Measurements from ENCODE around the gene TEPSIN. TPM values are rescaled to one million over a fixed set of nuclear protein-coding genes. Genes with fewer than 3 reads are reported as not detected.

Gene TEPSIN
- total RNA-seq, 4 donors from 2014 or later, result 43.0 to 94.5 (median 55.3) TPM

GRCh38 chr17:81206657-81207056 lies 32.2 kb downstream of the TEPSIN start:
- TF ChIP-seq EP300 (IDR thresholded peaks at IDR 0.05), result no peak
- Histone ChIP-seq H3K4me3 (no peak overlapping the region), H3K36me3 (peaks cover 12% of the 10 kb centered on the region), H3K27me3 (no peaks in the 10 kb centered on the region), H3K4me1 (no peaks in the 10 kb centered on the region), H3K27ac (no peak overlapping the region), H3K9me3 (no peaks in the 10 kb centered on the region)
- WGBS, result 91% methylated on average over 12 of the region's 12 CpGs
- no peak for DNase-seq (ENCODE audit: low spot score in 2 of 2)

GRCh38 chr17:81206166-81206565 lies 32.7 kb downstream of the TEPSIN start:
- Histone ChIP-seq H3K9me3 (no peaks in the 10 kb centered on the region), H3K36me3 (peaks cover 12% of the 10 kb centered on the region), H3K4me3 (no peak overlapping the region), H3K27me3 (no peaks in the 10 kb centered on the region), H3K27ac (no peak overlapping the region), H3K4me1 (no peaks in the 10 kb centered on the region)
- no peak for TF ChIP-seq CTCF (IDR thresholded peaks at IDR 0.05)
- no peak for TF ChIP-seq POLR2AphosphoS5 (IDR thresholded peaks at IDR 0.05)
- no peak for TF ChIP-seq POLR2A (IDR thresholded peaks at IDR 0.05)
- no peak for TF ChIP-seq EP300 (IDR thresholded peaks at IDR 0.05)
- no peak for DNase-seq (ENCODE audit: low spot score in 2 of 2)
- 78% methylated on average over 4 of the region's 4 CpGs for WGBS

GRCh38 chr17:81204578-81204977 lies 34.3 kb downstream of the TEPSIN start:
- peaks cover 12% of the 10 kb centered on the region for H3K36me3 ChIP-seq
- H3K9me3 ChIP-seq, result no peaks in the 10 kb centered on the region
- 38% methylated on average over 3 of the region's 10 CpGs for WGBS
- DNase-seq (ENCODE audit: low spot score in 2 of 2), result no peak
- no peak for TF ChIP-seq CTCF (IDR thresholded peaks at IDR 0.05)
- no peak for TF ChIP-seq POLR2AphosphoS5 (IDR thresholded peaks at IDR 0.05)
- TF ChIP-seq EP300 (IDR thresholded peaks at IDR 0.05), result no peak
- no peak for TF ChIP-seq POLR2A (IDR thresholded peaks at IDR 0.05)
- no peak overlapping the region for H3K27ac ChIP-seq
- H3K4me1 ChIP-seq, result no peaks in the 10 kb centered on the region
- H3K4me3 ChIP-seq, result no peak overlapping the region
- H3K27me3 ChIP-seq, result no peaks in the 10 kb centered on the region

- no peak for DNase-seq (ENCODE audit: low spot score in 2 of 2)
- H3K9me3 ChIP-seq, result no peaks in the 10 kb centered on the region
- no peak overlapping the region for H3K4me3 ChIP-seq
- no peak overlapping the region for H3K27ac ChIP-seq
- TF ChIP-seq POLR2AphosphoS5 (IDR thresholded peaks at IDR 0.05) (no peak), EP300 (IDR thresholded peaks at IDR 0.05) (no peak)
- H3K36me3 ChIP-seq, result peaks cover 21% of the 10 kb centered on the region
- no peaks in the 10 kb centered on the region for H3K27me3 ChIP-seq
- no peaks in the 10 kb centered on the region for H3K4me1 ChIP-seq
- 90% methylated on average over 9 of the region's 20 CpGs for WGBS
These were observed 35.7 kb downstream of the TEPSIN start for GRCh38 chr17:81203136-81203535.

- WGBS, result 98% methylated on average over 5 of the region's 10 CpGs
- TF ChIP-seq EP300 (IDR thresholded peaks at IDR 0.05) (no peak), POLR2AphosphoS5 (IDR thresholded peaks at IDR 0.05) (no peak), CTCF (IDR thresholded peaks at IDR 0.05) (no peak), POLR2A (IDR thresholded peaks at IDR 0.05) (no peak)
These were observed 36.5 kb downstream of the TEPSIN start for GRCh38 chr17:81202318-81202717.

GRCh38 chr17:81200695-81201580 lies 37.9 kb downstream of the TEPSIN start:
- no peak for DNase-seq (ENCODE audit: low spot score in 2 of 2)
- no peak overlapping the region for H3K27ac ChIP-seq
- H3K27me3 ChIP-seq, result no peaks in the 10 kb centered on the region
- H3K4me3 ChIP-seq, result no peak overlapping the region
- WGBS, result 82% methylated on average over 26 of the region's 27 CpGs
- peaks cover 23% of the 10 kb centered on the region for H3K36me3 ChIP-seq
- H3K9me3 ChIP-seq, result no peaks in the 10 kb centered on the region
- no peak for TF ChIP-seq EP300 (IDR thresholded peaks at IDR 0.05)
- TF ChIP-seq CTCF (IDR thresholded peaks at IDR 0.05), result peak; percentile 39 to 71
- H3K4me1 ChIP-seq, result no peaks in the 10 kb centered on the region

More at GRCh38 chr17:81202318-81202717, 36.5 kb downstream of the TEPSIN start:
- DNase-seq (ENCODE audit: low spot score in 2 of 2), result no peak
- Histone ChIP-seq H3K4me1 (no peaks in the 10 kb centered on the region), H3K27me3 (no peaks in the 10 kb centered on the region), H3K9me3 (no peaks in the 10 kb centered on the region), H3K4me3 (no peak overlapping the region), H3K27ac (no peak overlapping the region), H3K36me3 (peaks cover 26% of the 10 kb centered on the region)
